Measurements from ENCODE around the gene KRT77. TPM values are rescaled to one million over a fixed set of nuclear protein-coding genes. Genes with fewer than 3 reads are reported as not detected.

KRT77 gene
- polyA plus RNA-seq, 1 of the 3 experiments (the other 2 are of a cell fraction): not detected

DNA sequence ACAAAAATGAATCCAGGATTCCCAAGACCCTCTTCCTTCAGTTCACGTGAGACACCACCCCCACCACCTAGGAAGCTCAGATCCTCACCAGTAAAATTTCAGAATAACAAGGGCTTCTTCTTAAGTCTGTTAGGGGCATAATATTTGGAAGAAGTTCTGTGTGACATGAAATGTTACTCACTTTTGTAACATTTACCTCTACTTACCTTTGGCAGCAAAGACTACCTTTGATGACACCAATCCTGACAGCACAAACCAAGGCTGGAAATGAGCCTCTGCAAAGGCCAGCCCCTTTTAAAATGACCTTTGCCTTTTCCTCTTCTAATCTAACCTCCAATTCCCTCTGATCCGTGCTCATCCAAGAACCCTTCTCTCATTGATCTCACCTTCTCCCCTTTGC is 19.4 kb upstream of the KRT77 start:
- Histone ChIP-seq H3K4me3 (ENCODE audit: low read depth in 2 of 2, low read length in 1 of 2) (no peak overlapping the region), H3K9me3 (no peaks in the 10 kb centered on the region), H3K79me2 (ENCODE audit: insufficient read depth) (no peaks in the 10 kb centered on the region), H3K27ac (ENCODE audit: low read depth in 2 of 2, low read length in 1 of 2) (no peak overlapping the region), H2AFZ (ENCODE audit: low read depth) (no peak overlapping the region), H3K9ac (no peak overlapping the region), H3F3A (replicated peaks; ENCODE audit: insufficient read depth) (no peaks in the 10 kb centered on the region), H3K9me2 (no peaks in the 10 kb centered on the region), H3K4me2 (no peak overlapping the region), H3K27me3 (ENCODE audit: insufficient read depth) (peaks cover 5% of the 10 kb centered on the region; the same call in 1 of the 2 replicates), H3K36me3 (replicated peaks in 1 of 2; ENCODE audit: control insufficient read depth in 1 of 2, insufficient read depth in 2 of 2, low read length in 1 of 2) (no peaks in the 10 kb centered on the region), H3K4me1 (ENCODE audit: control insufficient read depth in 1 of 2, insufficient read depth in 2 of 2, low read depth in 1 of 2, low read length in 1 of 2) (no peaks in the 10 kb centered on the region), H4K20me1 (ENCODE audit: insufficient read depth) (no peaks in the 10 kb centered on the region)
- TF ChIP-seq FOXJ3 (CRISPR knock-in tag; IDR thresholded peaks at IDR 0.05) (no peak), CTCF (IDR thresholded peaks at IDR 0.05) (no peak), JUND (IDR thresholded peaks at IDR 0.05) (no peak), ELF1 (IDR thresholded peaks at IDR 0.05) (no peak), REST (IDR thresholded peaks at IDR 0.05; ENCODE audit: low read depth, low read length) (no peak), IRF3 (IDR thresholded peaks at IDR 0.05; ENCODE audit: low read depth, low read length) (no peak), RXRA (IDR thresholded peaks at IDR 0.05; ENCODE audit: borderline replicate concordance, low read depth) (no peak), SIN3A (IDR thresholded peaks at IDR 0.05; ENCODE audit: borderline replicate concordance, low read depth, low read length) (no peak), GABPA (IDR thresholded peaks at IDR 0.05; ENCODE audit: low read depth) (no peak), NFIC (IDR thresholded peaks at IDR 0.05; ENCODE audit: borderline replicate concordance) (no peak), MEF2A (IDR thresholded peaks at IDR 0.05; ENCODE audit: borderline replicate concordance, low read depth) (no peak)
- CTCF ChIA-PET: no interaction called here
- POLR2A ChIA-PET: no interaction called here
- WGBS (ENCODE audit: low lambda C conversion rate): 6% methylated on average over 2 of the region's 2 CpGs
- no peak for DNase-seq

Measured in SK-N-SH (cell line).